GM18520 (cell line): Measurements from ENCODE around the gene NUDCD2.

ENCODE experiments used
- ATAC-seq: cut with Tn5 transposase; IDR thresholded peaks from one replicate; pipeline ENCODE4 v1.9.1; 2021; ENCODE audit not compliant: unreplicated experiment

Gene NUDCD2

GRCh38 chr5:163459819-163460561 lies at the start of gene NUDCD2:
Gene NUDCD2, minus strand, starts transcription at chr5:163460102. Its CDS starts 52 bp downstream, at chr5:163460050.
- peak; percentile 70 for ATAC-seq

GRCh38 chr5:163509291-163509951 lies 49.5 kb upstream of the NUDCD2 start:
- no peak for ATAC-seq

- ATAC-seq: no peak
Observed at GRCh38 chr5:163508753-163509152, 48.9 kb upstream of the NUDCD2 start.

GRCh38 chr5:163506726-163507125 lies 46.8 kb upstream of the NUDCD2 start:
- ATAC-seq: no peak

- peak; percentile 17 for ATAC-seq
Observed at GRCh38 chr5:163506095-163506457, 46.2 kb upstream of the NUDCD2 start.

GRCh38 chr5:163505368-163506094 lies 45.6 kb upstream of the NUDCD2 start, which contains the start of gene MAT2B:
Gene MAT2B, plus strand, starts transcription at chr5:163505619. Its CDS starts 68 bp downstream, at chr5:163505687.
- peak; percentile 83 for ATAC-seq

GRCh38 chr5:163505049-163505367 lies 45.1 kb upstream of the NUDCD2 start:
- no peak for ATAC-seq

GRCh38 chr5:163504079-163504931 lies 44.4 kb upstream of the NUDCD2 start:
- ATAC-seq: no peak

GRCh38 chr5:163503106-163504078 lies 43.5 kb upstream of the NUDCD2 start:
- no peak for ATAC-seq

- ATAC-seq: no peak
Observed at GRCh38 chr5:163502521-163502920, 42.6 kb upstream of the NUDCD2 start.

GRCh38 chr5:163498886-163499285 lies 39.0 kb upstream of the NUDCD2 start:
- ATAC-seq: no peak

GRCh38 chr5:163497315-163497714 lies 37.4 kb upstream of the NUDCD2 start:
- no peak for ATAC-seq

GRCh38 chr5:163496286-163496685 lies 36.4 kb upstream of the NUDCD2 start:
- ATAC-seq: no peak

GRCh38 chr5:163489745-163490075 lies 29.8 kb upstream of the NUDCD2 start:
- ATAC-seq: no peak

GRCh38 chr5:163489055-163489744 lies 29.3 kb upstream of the NUDCD2 start:
- ATAC-seq: no peak

- no peak for ATAC-seq
Observed at GRCh38 chr5:163478982-163479271, 19.0 kb upstream of the NUDCD2 start.

- ATAC-seq: no peak
Observed at GRCh38 chr5:163478126-163478981, 18.5 kb upstream of the NUDCD2 start.

- no peak for ATAC-seq
Observed at GRCh38 chr5:163475411-163475810, 15.5 kb upstream of the NUDCD2 start.
